ENCODE measurements around the gene USP11.

USP11 gene

GRCh38 chrX:47202316-47202715, 30.5 kb upstream of the USP11 start:
- Histone ChIP-seq H3K27me3 (ENCODE audit: insufficient read depth, low read length) (no peaks in the 10 kb centered on the region), H3K79me2 (ENCODE audit: insufficient read depth, low read length) (peaks cover 2% of the 10 kb centered on the region; the same call in 1 of the 2 replicates), H4K20me1 (ENCODE audit: insufficient read depth, low read length) (no peaks in the 10 kb centered on the region), H3K4me1 (ENCODE audit: insufficient read depth, low read length, severe bottlenecking) (no peaks in the 10 kb centered on the region), H3K27ac (ENCODE audit: low read depth, low read length, poor library complexity, severe bottlenecking) (no peak overlapping the region), H3F3A (ENCODE audit: insufficient read depth, low read length) (no peaks in the 10 kb centered on the region), H3K9me3 (ENCODE audit: low read length) (no peaks in the 10 kb centered on the region), H3K36me3 (ENCODE audit: insufficient read depth, low read length) (peaks cover 98% of the 10 kb centered on the region), H2AFZ (ENCODE audit: low read length) (no peak overlapping the region), H3K9me2 (ENCODE audit: low read depth, low read length) (no peaks in the 10 kb centered on the region), H3K9ac (ENCODE audit: low read length) (no peak overlapping the region), H3K4me3 (ENCODE audit: low read depth, low read length, poor library complexity, severe bottlenecking) (no peak overlapping the region), H3K4me2 (ENCODE audit: low read length) (no peak overlapping the region)
- no peak for TF ChIP-seq EZH2 (IDR thresholded peaks at IDR 0.05; ENCODE audit: borderline replicate concordance, low read length)
- TF ChIP-seq CTCF (IDR thresholded peaks at IDR 0.05; ENCODE audit: low read length): no peak

GRCh38 chrX:47202877-47203276, 29.9 kb upstream of the USP11 start:
- Histone ChIP-seq H3K27ac (ENCODE audit: low read depth, low read length, poor library complexity, severe bottlenecking) (no peak overlapping the region), H3K4me2 (ENCODE audit: low read length) (no peak overlapping the region), H3F3A (ENCODE audit: insufficient read depth, low read length) (no peaks in the 10 kb centered on the region), H3K4me1 (ENCODE audit: insufficient read depth, low read length, severe bottlenecking) (no peaks in the 10 kb centered on the region), H3K79me2 (ENCODE audit: insufficient read depth, low read length) (no peaks in the 10 kb centered on the region), H3K27me3 (ENCODE audit: insufficient read depth, low read length) (no peaks in the 10 kb centered on the region), H3K9me2 (ENCODE audit: low read depth, low read length) (no peaks in the 10 kb centered on the region), H3K4me3 (ENCODE audit: low read depth, low read length, poor library complexity, severe bottlenecking) (no peak overlapping the region), H2AFZ (ENCODE audit: low read length) (no peak overlapping the region), H4K20me1 (ENCODE audit: insufficient read depth, low read length) (no peaks in the 10 kb centered on the region), H3K9me3 (ENCODE audit: low read length) (no peaks in the 10 kb centered on the region), H3K9ac (ENCODE audit: low read length) (no peak overlapping the region), H3K36me3 (ENCODE audit: insufficient read depth, low read length) (peaks cover 98% of the 10 kb centered on the region)
- no peak for TF ChIP-seq EZH2 (IDR thresholded peaks at IDR 0.05; ENCODE audit: borderline replicate concordance, low read length)
- no peak for TF ChIP-seq CTCF (IDR thresholded peaks at IDR 0.05; ENCODE audit: low read length)

GRCh38 chrX:47204970-47205369, 27.8 kb upstream of the USP11 start:
- Histone ChIP-seq H3K4me3 (ENCODE audit: low read depth, low read length, poor library complexity, severe bottlenecking) (no peak overlapping the region), H3K4me1 (ENCODE audit: insufficient read depth, low read length, severe bottlenecking) (no peaks in the 10 kb centered on the region), H3K4me2 (ENCODE audit: low read length) (no peak overlapping the region), H3K9me2 (ENCODE audit: low read depth, low read length) (no peaks in the 10 kb centered on the region), H2AFZ (ENCODE audit: low read length) (no peak overlapping the region), H4K20me1 (ENCODE audit: insufficient read depth, low read length) (no peaks in the 10 kb centered on the region), H3K9ac (ENCODE audit: low read length) (no peak overlapping the region), H3K36me3 (ENCODE audit: insufficient read depth, low read length) (peaks cover 98% of the 10 kb centered on the region), H3K27me3 (ENCODE audit: insufficient read depth, low read length) (no peaks in the 10 kb centered on the region), H3K27ac (ENCODE audit: low read depth, low read length, poor library complexity, severe bottlenecking) (no peak overlapping the region), H3K79me2 (ENCODE audit: insufficient read depth, low read length) (no peaks in the 10 kb centered on the region), H3F3A (ENCODE audit: insufficient read depth, low read length) (no peaks in the 10 kb centered on the region), H3K9me3 (ENCODE audit: low read length) (no peaks in the 10 kb centered on the region)
- no peak for TF ChIP-seq EZH2 (IDR thresholded peaks at IDR 0.05; ENCODE audit: borderline replicate concordance, low read length)
- no peak for TF ChIP-seq CTCF (IDR thresholded peaks at IDR 0.05; ENCODE audit: low read length)
